Epithelial cell of esophagus (primary cell): ENCODE data around the gene GULP1.
A peak's percentile ranks its signal among the peaks of the same experiment; 100 is the strongest.

Experiments used
- DNase-seq: peaks from one replicate; pipeline ENCODE4 v3.0.0; 2010; ENCODE audit warnings: low read depth
- H3K4me3 ChIP-seq: 2 replicates; pipeline ENCODE4 v1.5.1; 2011; ENCODE audit warnings: mild to moderate bottlenecking, low read length, control low read depth
- TF ChIP-seq, protein P1 (sequence below): IDR thresholded peaks from 2 replicates; pipeline ENCODE4 v1.5.1; 2011; ENCODE audit warnings: low read depth, mild to moderate bottlenecking, low read length, control low read depth, inconsistent platforms; ENCODE audit not compliant: insufficient read depth; ENCODE audit errors: missing control alignments

Gene GULP1

GRCh38 chr2:188576651-188577050, 285.0 kb downstream of the GULP1 start:
- no peak overlapping the region for H3K4me3 ChIP-seq
- no peak for DNase-seq
- TF ChIP-seq, protein P1, sequence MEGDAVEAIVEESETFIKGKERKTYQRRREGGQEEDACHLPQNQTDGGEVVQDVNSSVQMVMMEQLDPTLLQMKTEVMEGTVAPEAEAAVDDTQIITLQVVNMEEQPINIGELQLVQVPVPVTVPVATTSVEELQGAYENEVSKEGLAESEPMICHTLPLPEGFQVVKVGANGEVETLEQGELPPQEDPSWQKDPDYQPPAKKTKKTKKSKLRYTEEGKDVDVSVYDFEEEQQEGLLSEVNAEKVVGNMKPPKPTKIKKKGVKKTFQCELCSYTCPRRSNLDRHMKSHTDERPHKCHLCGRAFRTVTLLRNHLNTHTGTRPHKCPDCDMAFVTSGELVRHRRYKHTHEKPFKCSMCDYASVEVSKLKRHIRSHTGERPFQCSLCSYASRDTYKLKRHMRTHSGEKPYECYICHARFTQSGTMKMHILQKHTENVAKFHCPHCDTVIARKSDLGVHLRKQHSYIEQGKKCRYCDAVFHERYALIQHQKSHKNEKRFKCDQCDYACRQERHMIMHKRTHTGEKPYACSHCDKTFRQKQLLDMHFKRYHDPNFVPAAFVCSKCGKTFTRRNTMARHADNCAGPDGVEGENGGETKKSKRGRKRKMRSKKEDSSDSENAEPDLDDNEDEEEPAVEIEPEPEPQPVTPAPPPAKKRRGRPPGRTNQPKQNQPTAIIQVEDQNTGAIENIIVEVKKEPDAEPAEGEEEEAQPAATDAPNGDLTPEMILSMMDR: no peak

- DNase-seq: no peak
- TF ChIP-seq, protein P1: no peak
- H3K4me3 ChIP-seq: no peak overlapping the region
These were observed 285.6 kb downstream of the GULP1 start for GRCh38 chr2:188577231-188577630.

- H3K4me3 ChIP-seq: no peak overlapping the region
- TF ChIP-seq, protein P1: no peak
- DNase-seq: peak; percentile 32
These were observed 289.1 kb downstream of the GULP1 start for GRCh38 chr2:188580738-188581137.

GRCh38 chr2:188582211-188582610, 290.5 kb downstream of the GULP1 start:
- TF ChIP-seq, protein P1: no peak
- peak; percentile 8 for DNase-seq
- no peak overlapping the region for H3K4me3 ChIP-seq

GRCh38 chr2:188588235-188588634, 296.6 kb downstream of the GULP1 start:
- TF ChIP-seq, protein P1: no peak
- no peak overlapping the region for H3K4me3 ChIP-seq
- DNase-seq: no peak

- no peak for DNase-seq
- H3K4me3 ChIP-seq: no peak overlapping the region
- TF ChIP-seq, protein P1: no peak
These were observed 304.4 kb downstream of the GULP1 start for GRCh38 chr2:188596054-188596453.

GRCh38 chr2:188598551-188598950, 306.9 kb downstream of the GULP1 start:
- no peak for DNase-seq
- TF ChIP-seq, protein P1: no peak
- H3K4me3 ChIP-seq: no peak overlapping the region
